HG03064 (cell line): ENCODE measurements around the gene TCEA2.
A peak's percentile ranks its signal among the peaks of the same experiment; 100 is the strongest.

Experiments used
- ATAC-seq: cut with Tn5 transposase; IDR thresholded peaks from one replicate; pipeline ENCODE4 v1.9.1; 2021; ENCODE audit warnings: low read depth; ENCODE audit not compliant: unreplicated experiment

TCEA2 gene

GRCh38 chr20:64062596-64063388, at the start of gene TCEA2:
TCEA2 (plus strand) TSS chr20:64063198; CDS start chr20:64063313, 115 bp downstream.
- peak; percentile 68 for ATAC-seq

GRCh38 chr20:64015635-64016034, 47.4 kb upstream of the TCEA2 start:
- ATAC-seq, result no peak

- ATAC-seq, result no peak
Observed at GRCh38 chr20:64021124-64021975, 41.6 kb upstream of the TCEA2 start.

- ATAC-seq, result no peak
Observed at GRCh38 chr20:64022671-64023360, 40.2 kb upstream of the TCEA2 start.

GRCh38 chr20:64023361-64024140, 39.4 kb upstream of the TCEA2 start:
- no peak for ATAC-seq

- no peak for ATAC-seq
Observed at GRCh38 chr20:64024141-64024990, 38.6 kb upstream of the TCEA2 start.

GRCh38 chr20:64025101-64025825, 37.7 kb upstream of the TCEA2 start:
- ATAC-seq, result no peak

- no peak for ATAC-seq
Observed at GRCh38 chr20:64025826-64026412, 37.1 kb upstream of the TCEA2 start.

GRCh38 chr20:64027981-64028685, 34.9 kb upstream of the TCEA2 start:
- no peak for ATAC-seq

- no peak for ATAC-seq
Observed at GRCh38 chr20:64029293-64030117, 33.5 kb upstream of the TCEA2 start.

GRCh38 chr20:64030371-64031134, 32.4 kb upstream of the TCEA2 start:
- ATAC-seq, result no peak

- ATAC-seq, result no peak
Observed at GRCh38 chr20:64031822-64032314, 31.1 kb upstream of the TCEA2 start.

- no peak for ATAC-seq
Observed at GRCh38 chr20:64032706-64033624, 30.0 kb upstream of the TCEA2 start.

GRCh38 chr20:64033981-64034493, 29.0 kb upstream of the TCEA2 start:
- ATAC-seq, result no peak
